A673 (cell line): ENCODE data around the gene TEX22. TPM values are rescaled to one million over a fixed set of nuclear protein-coding genes. Genes with fewer than 3 reads are reported as not detected.

Experiments
- BruUV-seq: library from RNA; stranded (reverse); fragments of 400-500 nt; replicated peaks from 2 replicates; lab custom pipeline; 2021; lab: Mats Ljungman, UMichigan
- CTCF ChIA-PET: fragments of 300-600 bp; sonication (Branson Sonifier 250); formaldehyde crosslinking; loops from one replicate; lab custom pipeline; 2022; ENCODE audit warnings: antibody characterized with exemption; lab: Charles Lee
- POLR2A ChIA-PET: fragments of 300-600 bp; sonication (Branson Sonifier 250); formaldehyde crosslinking; loops from one replicate; lab custom pipeline; 2022; ENCODE audit warnings: antibody characterized with exemption; ENCODE audit not compliant: low non-redundant PET; lab: Charles Lee
- DNase-seq: peaks from one replicate; pipeline ENCODE4 v3.0.0-alpha.2; 2015; ENCODE audit warnings: low spot score
- H3K27ac ChIP-seq: fragments of 200-600 bp; sonication (generic); 2 replicates; pipeline ENCODE4 v1.5.1; 2016; ENCODE audit warnings: mixed run types, low read depth, mild to moderate bottlenecking, mixed read lengths, antibody characterized with exemption, low read length; ENCODE audit not compliant: poor library complexity, severe bottlenecking
- H3K27me3 ChIP-seq: fragments of 200-600 bp; sonication (generic); replicated peaks from 2 replicates; pipeline ENCODE4 v1.6.1; 2017; ENCODE audit warnings: mixed run types, low read depth, mild to moderate bottlenecking, mixed read lengths, antibody characterized with exemption, low read length; ENCODE audit not compliant: insufficient read depth, poor library complexity
- H3K36me3 ChIP-seq: fragments of 200-600 bp; sonication (generic); 2 replicates; pipeline ENCODE4 v1.6.1; 2016; ENCODE audit warnings: mixed run types, mild to moderate bottlenecking, mixed read lengths, antibody characterized with exemption, low read length; ENCODE audit not compliant: insufficient read depth, poor library complexity, severe bottlenecking
- H3K4me1 ChIP-seq: fragments of 200-600 bp; sonication (generic); 2 replicates; pipeline ENCODE4 v1.6.1; 2017; ENCODE audit warnings: mixed run types, mild to moderate bottlenecking, mixed read lengths, antibody characterized with exemption, low read length; ENCODE audit not compliant: insufficient read depth, poor library complexity, severe bottlenecking
- H3K4me3 ChIP-seq: fragments of 200-600 bp; sonication (generic); 2 replicates; pipeline ENCODE4 v1.5.1; 2016; ENCODE audit warnings: low read depth, mixed run types, mild to moderate bottlenecking, mixed read lengths, low read length; ENCODE audit not compliant: poor library complexity, severe bottlenecking
- H3K9me3 ChIP-seq: fragments of 200-600 bp; sonication (generic); 2 replicates; pipeline ENCODE4 v1.6.1; 2016; ENCODE audit warnings: mixed run types, low read depth, mild to moderate bottlenecking, mixed read lengths, antibody characterized with exemption, low read length; ENCODE audit not compliant: poor library complexity, severe bottlenecking
- EZH2 ChIP-seq: fragments of 200-600 bp; sonication (generic); IDR thresholded peaks from 2 replicates; pipeline ENCODE4 v1.6.1; 2017; ENCODE audit warnings: borderline replicate concordance, low read depth, mild to moderate bottlenecking, mixed read lengths, antibody characterized with exemption, low read length; ENCODE audit not compliant: poor library complexity, severe bottlenecking
- intact Hi-C: fragments of 100-400 bp; cut with micrococcal nuclease; formaldehyde crosslinking; loops from one replicate; pipeline ENCODE4 v1.10.0; 2022; ENCODE audit not compliant: unreplicated experiment
- total RNA-seq: library from RNA; stranded (reverse); gene quantifications from 2 replicates; pipeline ENCODE4 v1.2.3, GENCODE V29; 2021
- TF ChIP-seq, protein P1 (sequence below): fragments of 300-800, 200-600 bp; sonication (generic); conservative IDR thresholded peaks from 2 replicates; pipeline ENCODE4 v1.5.1; 2017; ENCODE audit warnings: low read depth, mild to moderate bottlenecking, antibody characterized with exemption, low read length, moderate library complexity, mixed read lengths

TEX22 gene
- total RNA-seq, 1 experiment from 2014 or later = 2.7 TPM

DNA sequence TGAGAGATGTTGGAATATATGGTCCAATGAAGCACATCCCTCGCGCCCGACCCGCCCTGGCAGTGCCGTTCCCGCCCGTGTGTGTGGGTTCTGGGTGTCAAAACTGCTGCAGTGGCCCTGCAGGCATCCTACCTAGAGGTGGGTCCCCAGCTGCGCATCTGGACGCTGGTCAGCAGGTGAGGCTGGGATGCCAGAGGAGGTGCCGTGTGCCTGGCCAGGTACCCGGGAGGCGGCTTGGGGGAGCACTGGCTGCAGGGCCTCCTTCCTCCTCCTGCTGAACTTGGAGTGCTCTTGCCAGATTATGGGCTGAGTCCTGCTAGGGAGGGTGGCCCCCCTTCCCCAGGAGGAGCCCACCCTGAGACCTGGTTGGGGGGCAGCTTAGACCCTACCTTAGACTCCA, 26.5 kb downstream of the TEX22 start:
- DNase-seq = no peak
- H3K4me3 ChIP-seq = no peak overlapping the region
- H3K4me1 ChIP-seq = peaks cover 16% of the 10 kb centered on the region
- TF ChIP-seq EZH2 = no peak
- TF ChIP-seq, protein P1, sequence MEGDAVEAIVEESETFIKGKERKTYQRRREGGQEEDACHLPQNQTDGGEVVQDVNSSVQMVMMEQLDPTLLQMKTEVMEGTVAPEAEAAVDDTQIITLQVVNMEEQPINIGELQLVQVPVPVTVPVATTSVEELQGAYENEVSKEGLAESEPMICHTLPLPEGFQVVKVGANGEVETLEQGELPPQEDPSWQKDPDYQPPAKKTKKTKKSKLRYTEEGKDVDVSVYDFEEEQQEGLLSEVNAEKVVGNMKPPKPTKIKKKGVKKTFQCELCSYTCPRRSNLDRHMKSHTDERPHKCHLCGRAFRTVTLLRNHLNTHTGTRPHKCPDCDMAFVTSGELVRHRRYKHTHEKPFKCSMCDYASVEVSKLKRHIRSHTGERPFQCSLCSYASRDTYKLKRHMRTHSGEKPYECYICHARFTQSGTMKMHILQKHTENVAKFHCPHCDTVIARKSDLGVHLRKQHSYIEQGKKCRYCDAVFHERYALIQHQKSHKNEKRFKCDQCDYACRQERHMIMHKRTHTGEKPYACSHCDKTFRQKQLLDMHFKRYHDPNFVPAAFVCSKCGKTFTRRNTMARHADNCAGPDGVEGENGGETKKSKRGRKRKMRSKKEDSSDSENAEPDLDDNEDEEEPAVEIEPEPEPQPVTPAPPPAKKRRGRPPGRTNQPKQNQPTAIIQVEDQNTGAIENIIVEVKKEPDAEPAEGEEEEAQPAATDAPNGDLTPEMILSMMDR = no peak
- no peaks in the 10 kb centered on the region for H3K9me3 ChIP-seq
- BruUV-seq = no TSS peak
- H3K36me3 ChIP-seq = peaks cover 31% of the 10 kb centered on the region
- intact Hi-C loops = no loop called here
- ChIA-PET POLR2A (no interaction called here), CTCF (no interaction called here)
- H3K27me3 ChIP-seq = no peaks in the 10 kb centered on the region
- no peak overlapping the region for H3K27ac ChIP-seq

DNA sequence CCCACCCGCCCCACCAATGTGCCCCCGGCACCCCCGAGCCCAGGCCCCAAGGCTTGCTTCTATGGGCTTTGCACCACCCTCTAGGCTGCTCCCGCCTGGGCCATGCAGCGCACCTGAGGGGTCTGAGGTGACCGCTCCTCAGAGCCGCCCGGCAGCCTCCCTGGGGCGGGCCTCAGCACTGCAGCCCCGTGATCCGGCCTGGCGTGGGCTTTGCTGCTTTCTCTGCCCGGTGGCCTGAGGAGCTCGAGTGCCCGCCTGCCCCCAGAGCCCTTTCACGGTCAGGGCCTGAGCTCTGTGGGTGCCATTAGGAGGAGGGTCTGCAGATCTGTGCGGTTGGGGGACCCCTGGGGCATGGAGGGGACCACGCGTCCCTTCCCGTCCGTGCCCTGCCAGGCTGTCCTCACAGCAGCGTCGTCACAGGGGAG, 27.5 kb downstream of the TEX22 start:
- DNase-seq = no peak
- Histone ChIP-seq H3K9me3 (peaks cover 4% of the 10 kb centered on the region), H3K36me3 (peaks cover 40% of the 10 kb centered on the region), H3K27me3 (no peaks in the 10 kb centered on the region), H3K27ac (no peak overlapping the region), H3K4me1 (peaks cover 16% of the 10 kb centered on the region), H3K4me3 (no peak overlapping the region)
- intact Hi-C loops = no loop called here
- ChIA-PET POLR2A (no interaction called here), CTCF (no interaction called here)
- no TSS peak for BruUV-seq
- no peak for TF ChIP-seq EZH2
- TF ChIP-seq, protein P1 = no peak

DNA sequence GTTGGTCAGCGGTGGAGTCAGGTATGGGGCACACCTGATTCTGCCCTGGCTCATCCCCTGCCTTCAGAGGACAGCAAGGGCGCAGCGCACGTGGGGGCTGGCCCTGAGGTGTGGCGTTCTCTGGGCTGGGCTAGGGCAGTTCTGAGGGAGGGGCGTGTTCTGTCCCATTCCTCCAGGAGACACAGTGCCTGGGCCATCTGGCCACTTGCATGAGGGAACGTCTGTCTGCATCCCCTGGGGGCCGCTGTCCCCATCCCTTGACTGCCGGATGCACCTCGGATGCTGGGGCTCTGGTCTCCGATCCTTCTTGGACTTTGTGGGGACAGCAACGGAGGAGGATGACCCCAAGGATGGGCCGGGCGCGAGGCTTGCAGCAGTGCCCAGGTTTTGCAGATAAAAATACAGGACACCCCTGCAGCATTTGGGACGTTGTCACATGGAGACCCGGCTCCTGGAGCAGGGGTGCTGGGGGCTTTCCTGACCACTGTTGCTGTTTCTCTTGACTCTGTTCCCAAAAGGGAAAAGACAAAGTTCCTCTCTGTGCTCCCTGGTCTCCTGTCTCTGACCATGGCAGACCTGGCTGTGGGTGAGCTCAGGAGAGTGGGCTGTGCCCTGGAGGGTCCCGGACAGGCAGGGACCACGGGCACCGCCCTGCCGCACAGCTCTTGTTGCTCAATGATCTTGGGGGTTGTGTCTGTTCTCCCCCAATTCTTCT, 28.2 kb downstream of the TEX22 start:
- Histone ChIP-seq H3K27ac (no peak overlapping the region), H3K36me3 (peaks cover 46% of the 10 kb centered on the region), H3K27me3 (no peaks in the 10 kb centered on the region), H3K4me3 (no peak overlapping the region), H3K4me1 (peaks cover 9% of the 10 kb centered on the region), H3K9me3 (peaks cover 4% of the 10 kb centered on the region)
- intact Hi-C loops = no loop called here
- ChIA-PET CTCF (no interaction called here), POLR2A (no interaction called here)
- no TSS peak for BruUV-seq
- no peak for DNase-seq
- TF ChIP-seq EZH2 = no peak
- TF ChIP-seq, protein P1 = no peak
